ENCODE measurements around the gene ATXN7L2.

ATXN7L2 gene

DNA sequence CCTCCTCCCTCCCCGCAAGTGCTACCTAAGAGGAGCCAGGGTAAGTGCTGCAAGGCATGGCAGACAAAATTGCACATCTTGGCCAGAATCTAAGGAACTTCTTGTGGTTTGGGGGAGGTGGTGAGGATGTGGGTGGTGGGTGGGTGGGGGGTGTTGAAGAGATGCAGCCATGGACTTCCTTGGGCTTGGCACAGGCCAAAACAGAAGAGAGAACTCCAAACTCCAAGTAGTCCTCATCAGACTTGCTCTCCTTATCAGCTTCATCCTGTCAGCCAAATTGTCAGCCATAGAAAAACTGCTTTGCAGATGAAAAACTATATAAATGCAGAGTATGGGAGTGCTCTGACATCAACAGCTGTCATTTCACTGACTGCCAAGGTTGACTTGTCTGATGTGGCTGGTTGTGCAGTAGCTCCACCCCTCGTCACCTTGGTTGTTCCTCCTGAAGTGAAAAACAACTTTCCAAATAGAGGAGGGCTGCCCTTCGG lies 18.7 kb downstream of the ATXN7L2 start:
- CTCF ChIA-PET: interaction anchor here (6.7 to 36.3 kb wide), 2 partner anchors 14 to 30 kb away, joined by 72 to 1152 read pairs; partner anchors contain the start of gene GPR61
- no peaks in the 10 kb centered on the region for H3K9me3 ChIP-seq (ENCODE audit: control insufficient read depth, insufficient read depth, low read depth, low read length)
- no peak overlapping the region for H3K27ac ChIP-seq (ENCODE audit: extremely low read depth, low read depth, low read length)
- no peaks in the 10 kb centered on the region for H3K4me1 ChIP-seq (ENCODE audit: control insufficient read depth, insufficient read depth, low read length)
- POLR2A ChIA-PET: no interaction called here
- H3K36me3 ChIP-seq (ENCODE audit: control insufficient read depth in 2 of 2, insufficient read depth in 1 of 2, low read length in 2 of 2): peaks cover 0 to 31% of the 10 kb centered on the region in 2 experiments; a peak in 1 of 3 replicates
- no peak overlapping the region for H3K4me3 ChIP-seq (ENCODE audit: low read depth, low read length)
- TF ChIP-seq, protein P1, sequence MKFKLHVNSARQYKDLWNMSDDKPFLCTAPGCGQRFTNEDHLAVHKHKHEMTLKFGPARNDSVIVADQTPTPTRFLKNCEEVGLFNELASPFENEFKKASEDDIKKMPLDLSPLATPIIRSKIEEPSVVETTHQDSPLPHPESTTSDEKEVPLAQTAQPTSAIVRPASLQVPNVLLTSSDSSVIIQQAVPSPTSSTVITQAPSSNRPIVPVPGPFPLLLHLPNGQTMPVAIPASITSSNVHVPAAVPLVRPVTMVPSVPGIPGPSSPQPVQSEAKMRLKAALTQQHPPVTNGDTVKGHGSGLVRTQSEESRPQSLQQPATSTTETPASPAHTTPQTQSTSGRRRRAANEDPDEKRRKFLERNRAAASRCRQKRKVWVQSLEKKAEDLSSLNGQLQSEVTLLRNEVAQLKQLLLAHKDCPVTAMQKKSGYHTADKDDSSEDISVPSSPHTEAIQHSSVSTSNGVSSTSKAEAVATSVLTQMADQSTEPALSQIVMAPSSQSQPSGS (tag by site-specific recombination; IDR thresholded peaks at IDR 0.05; ENCODE audit: low read depth): no peak
- TF ChIP-seq ZSCAN23 (tag by site-specific recombination; IDR thresholded peaks at IDR 0.05) (no peak), SCRT1 (tag by site-specific recombination; IDR thresholded peaks at IDR 0.05; ENCODE audit: borderline replicate concordance) (no peak), EGR2 (tag by site-specific recombination; IDR thresholded peaks at IDR 0.05; ENCODE audit: low read depth) (0 out of 2 replicates have a peak, but pooled peaks have one; percentile 11)

DNA sequence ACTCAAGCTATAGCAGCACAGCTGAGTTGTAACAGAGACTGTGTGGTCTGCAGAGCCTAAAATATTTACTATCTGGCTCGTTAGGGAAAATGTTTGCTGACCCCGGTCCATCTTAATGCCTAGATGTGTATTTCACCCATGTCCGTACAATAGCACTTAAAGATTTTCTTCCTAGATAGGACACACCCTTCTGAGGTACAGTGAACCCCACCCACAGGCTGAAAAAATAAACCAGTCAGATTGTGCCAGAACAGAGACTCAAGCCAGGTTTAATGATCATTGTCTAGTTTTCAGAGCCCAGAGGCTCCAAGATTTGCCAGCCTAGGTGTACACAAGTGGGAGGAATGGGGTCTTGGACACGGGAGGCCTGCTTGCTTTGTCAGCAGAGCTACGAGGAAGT lies 20.2 kb downstream of the ATXN7L2 start:
- Histone ChIP-seq H3K9me3 (ENCODE audit: control insufficient read depth, insufficient read depth, low read depth, low read length) (no peaks in the 10 kb centered on the region), H3K4me1 (ENCODE audit: control insufficient read depth, insufficient read depth, low read length) (no peaks in the 10 kb centered on the region), H3K36me3 (ENCODE audit: control insufficient read depth in 2 of 2, insufficient read depth in 1 of 2, low read length in 2 of 2) (peaks cover 0 to 23% of the 10 kb centered on the region in 2 experiments; a peak in 1 of 3 replicates), H3K27ac (ENCODE audit: extremely low read depth, low read depth, low read length) (no peak overlapping the region), H3K4me3 (ENCODE audit: low read depth, low read length) (no peak overlapping the region)
- CTCF ChIA-PET: interaction anchor here (1.2 to 36.3 kb wide), 5 partner anchors 9 to 481 kb away, joined by 3 to 1152 read pairs (median 6); partner anchors contain the start of genes AHCYL1, CYB561D1 and GPR61
- peak; percentile 67 for TF ChIP-seq KLF1 (tag by site-specific recombination; IDR thresholded peaks at IDR 0.05)
- TF ChIP-seq ZNF174 (tag by site-specific recombination; IDR thresholded peaks at IDR 0.05): no peak
- TF ChIP-seq, protein P2, sequence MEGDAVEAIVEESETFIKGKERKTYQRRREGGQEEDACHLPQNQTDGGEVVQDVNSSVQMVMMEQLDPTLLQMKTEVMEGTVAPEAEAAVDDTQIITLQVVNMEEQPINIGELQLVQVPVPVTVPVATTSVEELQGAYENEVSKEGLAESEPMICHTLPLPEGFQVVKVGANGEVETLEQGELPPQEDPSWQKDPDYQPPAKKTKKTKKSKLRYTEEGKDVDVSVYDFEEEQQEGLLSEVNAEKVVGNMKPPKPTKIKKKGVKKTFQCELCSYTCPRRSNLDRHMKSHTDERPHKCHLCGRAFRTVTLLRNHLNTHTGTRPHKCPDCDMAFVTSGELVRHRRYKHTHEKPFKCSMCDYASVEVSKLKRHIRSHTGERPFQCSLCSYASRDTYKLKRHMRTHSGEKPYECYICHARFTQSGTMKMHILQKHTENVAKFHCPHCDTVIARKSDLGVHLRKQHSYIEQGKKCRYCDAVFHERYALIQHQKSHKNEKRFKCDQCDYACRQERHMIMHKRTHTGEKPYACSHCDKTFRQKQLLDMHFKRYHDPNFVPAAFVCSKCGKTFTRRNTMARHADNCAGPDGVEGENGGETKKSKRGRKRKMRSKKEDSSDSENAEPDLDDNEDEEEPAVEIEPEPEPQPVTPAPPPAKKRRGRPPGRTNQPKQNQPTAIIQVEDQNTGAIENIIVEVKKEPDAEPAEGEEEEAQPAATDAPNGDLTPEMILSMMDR (tag by site-specific recombination; IDR thresholded peaks at IDR 0.05): no peak
- POLR2A ChIA-PET: no interaction called here

DNA sequence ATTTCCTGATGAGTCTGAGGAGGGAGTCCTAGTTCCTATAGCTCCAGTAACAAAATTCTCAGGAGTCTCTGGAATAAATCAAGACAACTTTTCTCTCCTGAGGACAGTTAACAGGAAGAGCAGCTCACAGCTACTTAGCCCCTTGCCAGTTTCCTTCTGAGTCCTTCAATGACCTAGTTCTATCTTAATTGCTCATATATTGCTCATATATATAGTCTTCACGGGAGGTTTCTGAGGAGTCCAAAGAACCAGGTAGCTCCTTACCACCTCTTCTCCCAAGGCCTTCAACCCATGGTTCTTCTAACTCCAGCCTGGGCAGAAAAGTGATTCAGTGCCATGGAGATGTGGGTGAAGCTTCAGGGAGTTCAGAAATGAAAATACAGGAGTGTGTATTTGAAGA lies 21.3 kb downstream of the ATXN7L2 start:
- Histone ChIP-seq H3K4me1 (ENCODE audit: control insufficient read depth, insufficient read depth, low read length) (no peaks in the 10 kb centered on the region), H3K27ac (ENCODE audit: extremely low read depth, low read depth, low read length) (no peak overlapping the region), H3K9me3 (ENCODE audit: control insufficient read depth, insufficient read depth, low read depth, low read length) (no peaks in the 10 kb centered on the region), H3K4me3 (ENCODE audit: low read depth, low read length) (no peak overlapping the region), H3K36me3 (ENCODE audit: control insufficient read depth in 2 of 2, insufficient read depth in 1 of 2, low read length in 2 of 2) (peaks cover 0 to 19% of the 10 kb centered on the region in 2 experiments; a peak in 1 of 3 replicates)
- TF ChIP-seq ZNF169 (tag by site-specific recombination; IDR thresholded peaks at IDR 0.05): no peak
- ChIA-PET CTCF (interaction anchor here (1.2 to 36.3 kb wide), 5 partner anchors 10 to 480 kb away, joined by 3 to 1152 read pairs (median 5); partner anchors contain the start of genes AHCYL1, CYB561D1 and GPR61), POLR2A (no interaction called here)

DNA sequence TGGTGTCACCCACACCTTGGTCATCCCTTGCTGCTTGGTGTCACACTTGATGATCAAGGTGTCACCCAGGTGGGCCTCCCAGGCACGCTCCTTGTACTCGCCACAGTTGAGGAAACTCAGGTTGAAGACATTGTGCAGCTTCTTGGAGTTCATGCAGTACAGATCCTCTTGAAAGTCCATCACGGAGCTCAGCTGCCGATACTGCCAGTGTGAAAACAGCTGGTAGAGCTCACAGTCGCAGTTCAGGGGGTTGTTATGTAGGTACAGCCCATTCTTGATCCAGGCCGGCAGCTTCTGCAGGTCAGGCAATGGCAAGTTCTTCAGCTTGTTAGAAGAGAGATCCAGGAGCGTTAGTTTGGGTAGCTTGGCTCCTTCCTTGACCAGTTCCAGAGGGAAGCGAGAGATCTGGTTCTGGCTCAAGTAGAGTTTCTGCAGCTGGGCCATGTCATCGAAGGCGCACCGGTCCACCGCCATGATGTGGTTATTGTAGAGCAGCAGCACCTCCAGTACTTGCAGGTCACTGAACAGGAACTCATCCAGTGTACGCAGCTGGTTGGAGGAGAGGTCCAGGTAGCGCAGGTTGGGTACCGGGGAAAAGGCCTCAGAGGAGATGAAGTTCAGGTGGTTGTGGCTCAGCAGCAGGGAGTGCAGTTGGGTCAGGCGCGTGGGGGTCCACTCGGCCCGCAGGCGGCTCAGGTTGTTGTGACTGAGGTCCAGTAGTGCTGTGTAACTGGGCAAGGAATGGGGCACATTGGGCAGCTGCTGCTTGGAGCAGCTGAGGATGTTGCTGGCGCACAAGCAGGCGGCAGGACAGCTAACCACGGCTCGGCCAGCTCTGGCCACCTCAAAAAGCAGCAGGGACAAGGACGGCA lies 24.5 kb downstream of the ATXN7L2 start:
- no peaks in the 10 kb centered on the region for H3K36me3 ChIP-seq (ENCODE audit: control insufficient read depth in 2 of 2, insufficient read depth in 1 of 2, low read length in 2 of 2)
- ChIA-PET CTCF (interaction anchor here (0.5 to 36.3 kb wide), 3 partner anchors 14 to 679 kb away, joined by 3 to 1152 read pairs (median 303); partner anchors contain the start of genes CYB561D1 and GPR61), POLR2A (no interaction called here)

More for the DNA sequence above, 24.5 kb downstream of the ATXN7L2 start:
- no peak for TF ChIP-seq ZNF416 (tag by site-specific recombination; IDR thresholded peaks at IDR 0.05)
- TF ChIP-seq, protein P3, sequence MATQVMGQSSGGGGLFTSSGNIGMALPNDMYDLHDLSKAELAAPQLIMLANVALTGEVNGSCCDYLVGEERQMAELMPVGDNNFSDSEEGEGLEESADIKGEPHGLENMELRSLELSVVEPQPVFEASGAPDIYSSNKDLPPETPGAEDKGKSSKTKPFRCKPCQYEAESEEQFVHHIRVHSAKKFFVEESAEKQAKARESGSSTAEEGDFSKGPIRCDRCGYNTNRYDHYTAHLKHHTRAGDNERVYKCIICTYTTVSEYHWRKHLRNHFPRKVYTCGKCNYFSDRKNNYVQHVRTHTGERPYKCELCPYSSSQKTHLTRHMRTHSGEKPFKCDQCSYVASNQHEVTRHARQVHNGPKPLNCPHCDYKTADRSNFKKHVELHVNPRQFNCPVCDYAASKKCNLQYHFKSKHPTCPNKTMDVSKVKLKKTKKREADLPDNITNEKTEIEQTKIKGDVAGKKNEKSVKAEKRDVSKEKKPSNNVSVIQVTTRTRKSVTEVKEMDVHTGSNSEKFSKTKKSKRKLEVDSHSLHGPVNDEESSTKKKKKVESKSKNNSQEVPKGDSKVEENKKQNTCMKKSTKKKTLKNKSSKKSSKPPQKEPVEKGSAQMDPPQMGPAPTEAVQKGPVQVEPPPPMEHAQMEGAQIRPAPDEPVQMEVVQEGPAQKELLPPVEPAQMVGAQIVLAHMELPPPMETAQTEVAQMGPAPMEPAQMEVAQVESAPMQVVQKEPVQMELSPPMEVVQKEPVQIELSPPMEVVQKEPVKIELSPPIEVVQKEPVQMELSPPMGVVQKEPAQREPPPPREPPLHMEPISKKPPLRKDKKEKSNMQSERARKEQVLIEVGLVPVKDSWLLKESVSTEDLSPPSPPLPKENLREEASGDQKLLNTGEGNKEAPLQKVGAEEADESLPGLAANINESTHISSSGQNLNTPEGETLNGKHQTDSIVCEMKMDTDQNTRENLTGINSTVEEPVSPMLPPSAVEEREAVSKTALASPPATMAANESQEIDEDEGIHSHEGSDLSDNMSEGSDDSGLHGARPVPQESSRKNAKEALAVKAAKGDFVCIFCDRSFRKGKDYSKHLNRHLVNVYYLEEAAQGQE (tag by site-specific recombination; IDR thresholded peaks at IDR 0.05): no peak
- TF ChIP-seq ZNF37A (tag by site-specific recombination; IDR thresholded peaks at IDR 0.05): no peak
- no peak for TF ChIP-seq ZNF19 (tag by site-specific recombination; IDR thresholded peaks at IDR 0.05; ENCODE audit: low read depth)
- no peak for TF ChIP-seq ZNF792 (tag by site-specific recombination; IDR thresholded peaks at IDR 0.05)
- TF ChIP-seq ZNF791 (tag by site-specific recombination; IDR thresholded peaks at IDR 0.05): no peak
- TF ChIP-seq ZEB2 (tag by site-specific recombination; IDR thresholded peaks at IDR 0.05): no peak
- no peak overlapping the region for H3K27ac ChIP-seq (ENCODE audit: extremely low read depth, low read depth, low read length)
- no peaks in the 10 kb centered on the region for H3K9me3 ChIP-seq (ENCODE audit: control insufficient read depth, insufficient read depth, low read depth, low read length)
- no peaks in the 10 kb centered on the region for H3K4me1 ChIP-seq (ENCODE audit: control insufficient read depth, insufficient read depth, low read length)
- H3K4me3 ChIP-seq (ENCODE audit: low read depth, low read length): no peak overlapping the region
